Measurements from ENCODE around the gene TRAPPC10.
A peak's percentile ranks its signal among the peaks of the same experiment; 100 is the strongest.

TRAPPC10 gene

GRCh38 chr21:44050276-44050675 is 38.2 kb downstream of the TRAPPC10 start:
- no peak for DNase-seq (ENCODE audit: low read depth in 1 of 2, low spot score in 1 of 2)
- no peak overlapping the region for H3K4me3 ChIP-seq (replicated peaks; ENCODE audit: insufficient read depth, low read length)
- H3K27ac ChIP-seq (replicated peaks), result no peak overlapping the region
- H3K27me3 ChIP-seq (ENCODE audit: insufficient read depth, poor library complexity, severe bottlenecking), result no peaks in the 10 kb centered on the region
- no peak for TF ChIP-seq GABPA (IDR thresholded peaks at IDR 0.05; ENCODE audit: low read depth)
- TF ChIP-seq POLR2AphosphoS5 (IDR thresholded peaks at IDR 0.05; ENCODE audit: low read depth), result no peak
- no peak for TF ChIP-seq REST (IDR thresholded peaks at IDR 0.05; ENCODE audit: insufficient replicate concordance, low read depth)
- no peak for TF ChIP-seq SPI1 (IDR thresholded peaks at IDR 0.05; ENCODE audit: borderline replicate concordance, low read depth)
- TF ChIP-seq CTCF (IDR thresholded peaks at IDR 0.05; ENCODE audit: insufficient read depth, low read length), result no peak

- peak in 1 of 2 experiments; percentile 17 for DNase-seq (ENCODE audit: low read depth in 1 of 2, low spot score in 1 of 2)
- Histone ChIP-seq H3K4me3 (replicated peaks; ENCODE audit: insufficient read depth, low read length) (no peak overlapping the region), H3K27ac (replicated peaks) (no peak overlapping the region), H3K27me3 (ENCODE audit: insufficient read depth, poor library complexity, severe bottlenecking) (no peaks in the 10 kb centered on the region)
- TF ChIP-seq GABPA (IDR thresholded peaks at IDR 0.05; ENCODE audit: low read depth) (no peak), SPI1 (IDR thresholded peaks at IDR 0.05; ENCODE audit: borderline replicate concordance, low read depth) (no peak), REST (IDR thresholded peaks at IDR 0.05; ENCODE audit: insufficient replicate concordance, low read depth) (no peak)
Measured at GRCh38 chr21:44051462-44051941, 39.4 kb downstream of the TRAPPC10 start.

- Histone ChIP-seq H3K27me3 (ENCODE audit: insufficient read depth, poor library complexity, severe bottlenecking) (no peaks in the 10 kb centered on the region), H3K27ac (replicated peaks) (no peak overlapping the region), H3K4me3 (replicated peaks; ENCODE audit: insufficient read depth, low read length) (no peak overlapping the region)
- DNase-seq (ENCODE audit: low read depth in 1 of 2, low spot score in 1 of 2), result no peak
- TF ChIP-seq SPI1 (IDR thresholded peaks at IDR 0.05; ENCODE audit: borderline replicate concordance, low read depth), result no peak
- TF ChIP-seq REST (IDR thresholded peaks at IDR 0.05; ENCODE audit: insufficient replicate concordance, low read depth), result no peak
Measured at GRCh38 chr21:44052071-44052829, 40.1 kb downstream of the TRAPPC10 start.

- no peak for TF ChIP-seq REST (IDR thresholded peaks at IDR 0.05; ENCODE audit: insufficient replicate concordance, low read depth)
- TF ChIP-seq POLR2AphosphoS5 (IDR thresholded peaks at IDR 0.05; ENCODE audit: low read depth), result no peak
- no peak for TF ChIP-seq CTCF (IDR thresholded peaks at IDR 0.05; ENCODE audit: insufficient read depth, low read length)
- TF ChIP-seq SPI1 (IDR thresholded peaks at IDR 0.05; ENCODE audit: borderline replicate concordance, low read depth), result no peak
- no peak for TF ChIP-seq GABPA (IDR thresholded peaks at IDR 0.05; ENCODE audit: low read depth)
- H3K27me3 ChIP-seq (ENCODE audit: insufficient read depth, poor library complexity, severe bottlenecking), result no peaks in the 10 kb centered on the region
Measured at GRCh38 chr21:44052830-44053226, 40.7 kb downstream of the TRAPPC10 start.

More at GRCh38 chr21:44052830-44053226, 40.7 kb downstream of the TRAPPC10 start:
- Histone ChIP-seq H3K27ac (replicated peaks) (no peak overlapping the region), H3K4me3 (replicated peaks; ENCODE audit: insufficient read depth, low read length) (no peak overlapping the region)
- no peak for DNase-seq (ENCODE audit: low read depth in 1 of 2, low spot score in 1 of 2)
